HG03097 (cell line): ENCODE results near the gene DIPK1B.
"Not testable (repeated sequence)": the region's sequence is repeated elsewhere in the genome, so short reads cannot be mapped to it uniquely, and the experiment has no call there.

Source experiments
- ATAC-seq: cut with Tn5 transposase; IDR thresholded peaks from one replicate; pipeline ENCODE4 v1.9.1; 2021; ENCODE audit not compliant: unreplicated experiment, low FRiP score

Gene DIPK1B

DNA sequence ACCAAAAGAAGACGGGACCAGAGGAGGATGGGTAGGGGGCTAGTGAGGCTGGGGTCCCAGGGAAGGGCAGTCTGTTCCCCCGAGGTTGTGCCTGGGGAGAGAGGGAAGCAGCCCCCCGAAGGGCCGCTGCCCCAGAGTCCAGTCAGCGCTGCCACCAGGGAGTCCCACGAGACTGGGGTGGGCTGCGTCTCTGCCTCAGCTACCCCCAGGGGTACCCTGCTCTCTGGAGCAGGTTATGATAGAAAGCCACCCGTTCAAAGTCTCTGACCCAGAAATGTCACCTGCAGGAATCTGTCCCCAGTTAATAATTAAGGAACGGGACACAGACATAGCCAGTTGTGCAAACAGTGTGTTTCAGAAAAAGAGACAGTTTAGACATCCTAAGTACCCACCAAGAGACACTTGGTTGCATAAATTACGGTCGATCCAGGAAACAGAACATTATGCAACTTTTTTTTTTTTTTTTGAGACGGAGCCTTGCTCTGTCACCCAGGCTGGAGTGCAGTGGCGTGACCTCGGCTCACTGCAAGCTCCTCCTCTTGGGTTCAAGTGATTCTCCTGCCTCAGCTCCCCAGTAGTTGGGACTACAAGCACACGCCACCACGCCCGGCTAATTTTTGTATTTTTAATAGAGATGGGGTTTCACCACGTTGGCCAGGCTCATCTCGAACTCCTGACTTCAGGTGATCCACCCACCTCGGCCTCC lies 14.4 kb upstream of the DIPK1B start:
- ATAC-seq: no peak

DNA sequence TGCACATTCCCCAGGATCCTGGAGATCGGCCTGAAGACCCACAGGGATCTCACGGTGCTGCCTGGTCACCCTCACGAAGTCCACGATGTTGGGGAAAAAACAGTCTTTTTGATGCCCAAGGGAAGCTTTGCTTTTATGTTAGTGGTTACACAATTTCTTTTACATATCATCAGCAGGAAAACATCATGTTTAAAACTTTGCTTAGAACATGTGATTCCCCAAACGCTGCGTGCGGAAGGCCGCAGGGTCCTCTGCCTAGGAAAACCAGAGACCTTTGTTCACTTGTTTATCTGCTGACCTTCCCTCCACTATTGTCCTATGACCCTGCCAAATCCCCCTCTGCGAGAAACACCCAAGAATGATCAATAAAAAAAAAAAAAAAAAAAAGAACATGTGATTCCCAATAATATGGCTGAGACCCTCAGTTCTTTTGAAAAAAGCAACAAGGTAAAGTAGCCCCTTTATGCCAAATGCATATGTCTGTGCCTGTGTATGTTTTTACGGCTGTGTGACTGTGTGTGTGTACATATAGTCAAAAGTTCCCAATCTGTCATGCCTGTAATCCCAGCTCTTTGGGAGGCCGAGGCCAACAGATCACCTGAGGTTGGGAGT lies 13.6 kb upstream of the DIPK1B start:
- no peak for ATAC-seq

DNA sequence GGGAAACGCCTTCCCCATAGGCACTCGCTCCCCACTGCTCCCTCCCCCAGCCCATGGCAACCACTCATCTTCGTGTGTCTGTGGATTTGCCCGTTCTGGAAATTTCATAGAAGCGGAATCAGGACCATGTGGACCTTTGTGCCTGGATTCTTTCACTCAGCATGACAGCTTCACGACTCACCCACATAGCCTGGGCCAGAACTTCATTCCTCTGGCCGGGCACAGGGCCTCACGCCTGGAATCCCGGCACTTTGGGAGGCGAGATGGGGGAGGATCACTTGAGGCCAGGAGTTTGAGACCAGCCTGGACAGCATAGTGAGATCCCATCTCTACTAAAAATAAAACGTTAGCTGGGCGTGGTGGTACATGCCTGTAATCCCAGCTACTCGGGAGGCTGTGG lies 12.1 kb upstream of the DIPK1B start:
- ATAC-seq: no peak

DNA sequence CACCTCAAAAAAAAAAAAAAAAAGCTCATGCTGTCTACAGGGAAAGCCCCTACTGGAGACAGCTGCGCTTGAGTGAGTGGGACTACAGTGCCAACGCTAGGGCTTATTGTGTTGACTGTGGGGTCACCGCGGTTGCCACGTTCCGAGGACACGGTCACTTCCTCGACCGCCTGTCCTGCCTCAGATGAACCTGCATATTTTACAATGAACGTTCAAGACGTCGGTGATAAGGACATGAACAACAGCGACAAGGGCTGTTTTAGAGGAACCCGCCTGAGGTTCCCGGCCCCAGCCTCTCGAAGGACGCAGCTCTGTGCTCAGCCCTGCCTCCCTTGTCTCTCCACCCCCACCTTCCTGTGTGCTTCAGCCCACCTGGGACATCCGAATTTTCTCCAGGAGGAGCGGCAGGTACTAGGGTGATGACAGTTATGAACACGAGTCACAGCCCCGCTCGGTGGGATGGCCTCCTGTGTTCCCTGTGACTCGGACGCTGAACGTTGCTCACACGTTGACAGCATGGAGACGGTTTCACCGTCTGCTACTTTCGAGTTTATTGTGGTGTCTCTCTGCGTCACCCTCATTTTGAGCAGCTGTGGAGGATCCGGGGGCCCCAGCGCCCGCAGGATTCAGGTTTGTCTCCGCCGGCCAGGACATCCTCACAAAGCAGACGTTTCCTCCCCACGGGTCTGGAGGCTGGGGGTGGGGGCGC lies 11.3 kb upstream of the DIPK1B start:
- ATAC-seq: peak; percentile 50

DNA sequence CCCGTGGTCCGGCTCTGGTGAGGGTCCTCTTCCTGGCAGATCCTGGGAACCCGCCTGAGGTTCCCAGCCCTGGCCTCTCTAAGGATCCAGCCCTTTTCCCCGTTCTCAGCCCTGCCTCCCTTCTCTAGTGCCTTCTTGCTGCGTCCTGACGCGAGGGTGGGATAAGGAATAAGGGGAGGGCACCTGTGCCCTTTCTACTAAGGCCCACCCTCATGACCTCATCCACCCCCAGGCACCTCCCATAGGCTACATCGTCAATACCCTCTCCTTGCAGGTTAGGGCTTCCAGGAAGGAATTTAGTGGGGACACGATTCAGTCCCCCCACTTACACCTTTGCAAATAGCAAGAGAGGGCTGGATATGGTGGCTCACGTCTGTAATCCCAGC lies 10.7 kb upstream of the DIPK1B start:
- ATAC-seq: no peak

DNA sequence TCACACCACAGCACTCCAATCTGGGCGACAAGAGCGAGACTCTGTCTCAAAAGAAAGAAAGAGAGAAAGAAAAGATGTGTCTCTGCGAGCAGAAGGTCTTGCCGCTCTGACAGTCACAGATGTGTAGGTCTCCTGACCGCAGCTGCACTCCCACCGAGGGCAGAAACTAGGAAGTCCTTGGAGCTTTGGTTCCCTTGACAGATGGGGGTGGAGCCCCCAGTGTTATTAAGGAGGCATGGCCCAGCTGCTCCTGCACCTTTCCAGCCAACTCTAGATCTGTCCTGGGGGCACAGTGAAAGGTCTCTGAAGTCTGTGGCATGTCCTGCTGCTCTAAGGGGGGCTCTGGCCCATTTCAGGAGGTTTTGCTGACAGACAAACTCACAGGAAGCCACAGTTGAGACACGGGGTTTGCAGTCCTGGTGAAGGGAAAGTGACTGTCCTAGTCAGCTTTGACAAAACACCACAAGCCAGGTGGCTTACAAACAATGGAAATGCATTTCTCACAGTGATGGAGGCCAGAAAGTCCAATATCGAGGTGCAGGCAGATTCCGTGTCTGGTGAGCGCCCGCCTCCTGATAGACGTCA lies 9.0 kb upstream of the DIPK1B start:
- ATAC-seq: no peak

DNA sequence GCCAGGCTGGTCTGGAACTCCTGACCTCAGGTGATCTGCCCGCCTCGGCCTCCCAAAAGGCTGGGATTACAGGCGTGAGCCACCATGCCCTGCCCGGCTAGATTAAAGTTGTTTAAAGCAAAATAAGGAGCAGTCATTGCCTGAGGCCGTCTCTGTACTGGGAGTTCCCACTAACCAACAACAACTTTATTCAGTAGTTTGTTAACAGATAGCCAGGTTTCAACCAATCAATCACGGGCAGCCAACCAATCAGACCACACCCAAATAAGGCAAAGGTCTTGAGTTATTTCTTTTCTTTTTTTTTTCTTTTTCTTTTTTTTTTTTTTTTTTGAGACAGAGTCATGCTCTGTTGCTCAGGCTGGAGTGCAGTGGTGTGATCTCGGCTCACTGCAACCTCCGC lies 7.6 kb upstream of the DIPK1B start:
- not testable (repeated sequence) for ATAC-seq

DNA sequence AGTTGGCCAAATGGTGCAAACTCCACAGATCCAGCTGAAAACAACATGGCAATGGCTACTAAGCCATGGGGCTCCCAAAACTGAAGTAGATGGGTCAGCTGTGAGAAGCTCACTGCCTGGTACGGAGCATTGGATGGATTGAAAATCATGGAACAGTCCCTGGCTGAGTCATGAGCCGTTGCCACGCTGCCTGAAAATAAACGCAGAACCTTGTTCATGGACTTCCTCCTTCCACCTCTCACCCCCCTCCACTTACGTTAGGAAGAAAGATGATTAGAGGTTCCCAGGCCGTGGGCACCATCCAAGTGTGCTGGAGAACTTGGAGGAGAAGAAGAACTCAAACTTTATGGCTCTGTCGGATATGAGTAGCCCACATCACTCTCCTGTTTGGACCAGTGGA lies 6.8 kb upstream of the DIPK1B start:
- ATAC-seq: no peak

DNA sequence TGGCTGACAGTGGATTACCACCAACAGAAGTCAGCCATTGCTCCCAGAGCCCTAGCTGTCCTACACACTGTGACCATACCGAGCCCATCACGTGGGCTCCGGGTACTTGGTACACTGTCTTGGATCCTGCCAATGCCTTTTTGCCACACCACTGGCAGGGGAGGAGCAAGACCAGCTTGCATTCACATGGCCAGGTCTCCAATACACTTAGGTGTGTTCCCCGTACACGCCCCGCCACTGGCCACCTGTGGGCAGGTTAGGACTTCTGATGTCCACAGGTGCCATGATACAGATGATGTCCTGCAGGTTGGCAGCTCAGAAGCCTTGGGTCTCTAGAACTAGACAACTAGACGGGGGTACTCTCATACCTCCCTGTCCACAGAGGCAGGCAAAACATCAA lies 5.4 kb upstream of the DIPK1B start:
- no peak for ATAC-seq

DNA sequence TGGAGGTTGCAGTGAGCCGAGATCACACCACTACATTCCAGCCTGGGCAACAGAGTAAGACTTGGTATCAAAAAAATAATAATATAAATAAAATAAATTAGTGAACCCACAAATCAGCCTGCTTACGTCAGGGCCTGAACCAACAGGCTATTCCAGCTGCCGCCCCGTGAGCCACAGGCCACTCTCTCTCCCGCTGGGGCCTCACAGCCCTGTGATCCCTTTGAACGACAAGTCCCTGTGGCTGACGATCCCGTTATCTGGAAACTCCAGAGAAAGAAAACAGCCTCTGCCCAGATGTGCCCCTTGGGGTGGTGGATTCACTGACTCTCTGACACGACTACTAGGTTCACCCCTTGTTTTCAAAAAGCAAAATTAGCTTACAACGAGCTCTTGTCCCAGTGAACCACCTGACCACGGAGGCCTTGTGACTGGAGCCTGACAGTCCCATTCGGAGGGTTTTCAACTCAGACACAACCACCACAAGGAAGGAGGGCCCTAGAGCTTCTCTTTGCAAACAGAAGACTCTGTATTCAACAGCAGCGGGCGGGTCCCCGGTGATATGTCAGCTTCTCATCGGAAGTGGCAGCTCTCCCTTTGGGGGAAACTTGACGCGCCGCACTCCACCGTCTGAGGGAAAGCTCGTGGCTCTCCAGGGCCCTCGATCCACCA lies 4.4 kb upstream of the DIPK1B start:
- no peak for ATAC-seq

DNA sequence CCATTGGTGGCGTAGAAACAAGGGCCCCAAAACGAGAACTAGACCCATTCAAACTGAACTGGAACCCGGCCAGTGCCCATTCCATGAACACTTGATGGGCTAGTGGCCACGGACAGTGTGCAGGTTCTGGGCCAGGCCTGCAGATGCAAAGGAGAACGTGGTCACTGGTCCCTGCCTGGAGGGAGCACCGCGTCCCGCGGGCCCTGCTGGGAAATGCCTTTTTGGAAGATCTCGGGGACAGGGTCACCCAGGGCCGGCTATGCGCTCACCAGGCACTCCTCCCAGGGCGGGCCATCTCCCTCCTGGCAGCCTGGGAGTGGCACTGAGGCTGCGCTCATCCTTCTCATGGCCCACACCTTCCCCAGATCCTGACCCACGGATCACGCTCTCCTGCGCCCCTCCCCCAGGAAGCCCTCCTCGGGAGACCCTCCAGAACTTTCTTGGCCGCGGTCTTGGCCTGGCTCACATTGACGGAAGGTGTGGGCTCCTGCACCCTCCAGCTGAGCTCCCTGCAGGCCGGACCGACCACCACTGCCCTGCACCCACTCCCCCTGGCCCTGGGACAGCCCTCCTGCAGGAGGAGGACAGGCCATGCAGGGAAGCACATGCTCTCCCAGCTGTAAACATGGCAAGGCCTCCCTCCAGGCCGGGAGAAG lies 2.8 kb upstream of the DIPK1B start:
- no peak for ATAC-seq

DNA sequence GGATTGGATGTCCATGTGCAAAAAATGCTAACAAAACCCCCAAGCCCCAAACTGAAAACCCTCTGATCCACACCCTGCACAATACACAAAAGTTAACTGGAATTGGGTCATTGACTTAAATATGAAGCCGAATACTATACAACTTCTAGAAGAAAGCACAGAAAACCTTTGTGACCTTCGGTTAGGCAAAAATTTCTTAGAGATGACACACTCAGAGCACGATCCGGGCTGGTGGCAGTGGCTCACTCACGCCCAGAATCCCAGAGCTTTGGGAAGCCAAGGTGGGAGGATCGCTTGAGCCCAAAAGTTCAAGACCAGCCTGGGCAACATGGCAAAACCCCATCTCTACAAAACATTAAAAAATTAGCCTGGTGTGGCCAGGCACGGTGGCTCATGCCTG lies 1.8 kb upstream of the DIPK1B start:
- ATAC-seq: no peak

DNA sequence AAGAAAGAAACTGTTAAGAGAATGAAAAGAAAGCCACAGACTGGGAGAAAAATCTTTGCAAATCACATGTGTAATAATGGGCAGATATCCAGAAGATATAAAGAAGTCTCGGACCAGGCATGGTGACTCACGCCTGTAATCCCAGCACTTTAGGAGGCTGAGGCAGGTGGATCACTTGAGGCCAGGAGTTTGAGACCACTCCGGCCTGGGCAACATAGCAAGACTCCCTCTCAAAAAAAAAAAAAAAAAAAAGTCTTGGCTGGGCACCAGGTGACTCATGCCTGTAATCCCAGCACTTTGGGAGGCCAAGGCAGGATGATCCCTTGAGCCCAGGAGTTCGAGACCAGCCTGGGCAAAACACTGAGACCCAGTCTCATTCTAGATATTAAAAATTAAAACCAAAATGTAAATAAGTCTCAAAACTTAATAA lies 1.1 kb upstream of the DIPK1B start:
- ATAC-seq: not testable (repeated sequence)

DNA sequence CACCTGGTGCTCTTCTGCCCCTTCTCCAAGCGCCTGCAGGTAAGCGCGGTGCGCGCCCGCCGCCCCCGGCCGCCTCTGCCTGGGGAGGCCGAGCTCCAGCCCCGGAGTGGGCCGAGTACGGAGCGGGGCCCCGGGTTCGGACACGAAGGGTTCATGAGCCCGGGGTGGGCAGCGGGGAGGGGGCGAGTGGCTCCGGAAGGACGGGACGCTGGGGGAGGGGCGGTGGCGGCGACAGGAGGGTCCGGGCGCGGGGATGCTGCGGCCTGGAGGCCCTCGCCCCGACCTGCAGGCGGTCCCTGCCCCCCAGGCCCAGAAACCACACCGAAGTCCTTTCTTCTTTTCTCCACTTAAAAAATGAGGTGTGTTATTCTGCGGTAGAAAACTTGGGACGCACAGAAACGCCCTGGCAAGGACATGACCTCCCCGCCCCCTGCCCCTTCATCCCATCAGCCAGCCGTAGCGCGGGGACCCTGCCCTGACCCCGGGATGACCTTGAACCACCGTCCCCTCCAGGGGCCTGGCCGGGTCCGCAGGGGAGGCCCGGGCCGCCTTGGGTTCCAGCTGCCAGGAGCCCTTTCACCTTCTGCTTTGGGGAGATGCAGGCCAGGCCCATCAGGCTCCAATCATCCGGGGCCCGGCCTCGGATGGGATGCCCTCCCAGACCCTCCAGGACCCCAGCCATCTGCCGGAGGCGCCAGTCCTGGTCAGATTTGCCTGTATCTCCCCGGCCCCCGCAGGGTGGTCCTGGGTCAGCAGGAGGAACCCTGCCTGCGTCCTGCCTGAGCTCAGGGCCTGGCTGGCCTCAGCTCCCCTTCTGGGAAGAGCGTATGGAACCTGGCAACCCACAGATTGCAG lies 545 bp downstream of the DIPK1B start:
- no peak for ATAC-seq

DNA sequence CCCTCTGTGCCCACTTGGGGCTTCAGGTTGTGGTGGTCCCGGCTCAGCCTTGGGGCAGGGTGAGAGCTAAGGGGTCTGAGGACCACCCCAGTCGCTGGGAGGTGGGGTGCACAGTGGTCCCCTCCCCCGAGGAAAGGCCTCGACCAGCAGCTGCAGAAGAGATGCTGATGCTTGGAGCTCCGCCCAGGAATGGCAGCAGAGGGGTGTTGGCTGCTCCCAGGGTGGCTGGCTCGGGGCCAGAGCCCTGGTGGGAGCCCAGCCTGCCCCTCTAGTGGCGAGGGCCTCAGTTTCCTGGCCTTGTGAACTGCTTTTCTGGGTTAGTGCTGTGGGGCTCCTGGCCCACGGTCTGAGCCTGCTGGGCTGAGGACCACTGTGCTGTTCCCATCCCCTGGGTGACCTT lies 1.2 kb downstream of the DIPK1B start:
- no peak for ATAC-seq

DNA sequence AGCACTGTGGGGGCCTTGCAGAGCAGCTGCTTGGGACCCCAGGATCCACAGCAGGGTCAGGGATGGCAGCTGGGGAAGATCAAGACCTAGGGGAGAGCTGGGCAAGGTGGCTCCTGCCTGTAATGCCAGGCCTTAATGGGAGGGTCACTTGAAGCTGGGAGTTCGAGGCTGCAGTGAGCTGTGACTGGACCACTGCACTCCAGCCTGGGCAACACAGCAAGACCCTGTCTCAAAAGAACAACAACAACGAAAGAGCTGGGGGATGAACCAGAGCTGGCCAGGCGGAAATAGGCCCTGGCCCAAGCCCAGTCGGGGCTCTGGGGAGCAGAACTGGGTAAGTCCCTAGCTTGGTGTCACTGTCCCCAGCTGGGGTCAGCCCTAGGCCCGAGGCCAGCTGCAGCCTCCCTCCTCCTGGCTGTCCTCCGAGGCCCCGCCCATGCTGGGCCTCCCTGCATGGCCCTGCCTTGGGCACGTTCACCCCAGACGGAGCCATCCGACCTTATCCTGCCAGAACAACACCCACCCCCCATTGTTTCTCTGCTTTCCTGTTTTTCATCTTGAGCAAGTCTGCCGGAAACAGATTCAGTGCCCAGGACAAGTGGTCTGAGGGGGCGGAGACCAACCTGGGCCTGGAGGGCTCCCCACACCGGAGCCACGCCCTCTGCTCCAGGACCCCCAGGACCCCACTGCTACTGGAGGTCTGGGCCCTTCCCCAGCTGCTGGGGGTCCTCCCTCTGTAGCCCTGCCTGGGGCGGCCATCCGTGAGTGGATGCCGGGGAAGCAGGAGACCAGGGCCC lies 1.9 kb downstream of the DIPK1B start:
- no peak for ATAC-seq

DNA sequence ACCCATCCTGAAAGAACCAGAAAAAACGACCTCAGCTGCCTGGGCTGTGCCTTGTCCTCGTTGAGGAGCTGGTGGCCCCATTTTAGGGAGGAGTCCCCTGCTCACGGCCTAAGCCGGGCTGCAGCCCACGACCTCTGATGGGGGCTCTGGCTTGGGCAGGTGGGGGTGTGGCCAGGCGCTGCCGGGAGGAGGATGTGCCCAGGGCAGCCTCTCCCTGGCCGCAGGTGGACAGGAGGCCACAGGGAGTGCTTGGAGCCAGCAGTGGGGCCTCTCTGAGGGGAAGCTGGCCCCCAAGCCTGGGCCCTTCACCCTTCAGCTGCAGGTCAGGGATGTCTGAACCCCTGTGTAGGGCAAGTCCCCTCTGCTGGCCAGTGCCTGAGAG lies 2.5 kb downstream of the DIPK1B start:
- no peak for ATAC-seq

DNA sequence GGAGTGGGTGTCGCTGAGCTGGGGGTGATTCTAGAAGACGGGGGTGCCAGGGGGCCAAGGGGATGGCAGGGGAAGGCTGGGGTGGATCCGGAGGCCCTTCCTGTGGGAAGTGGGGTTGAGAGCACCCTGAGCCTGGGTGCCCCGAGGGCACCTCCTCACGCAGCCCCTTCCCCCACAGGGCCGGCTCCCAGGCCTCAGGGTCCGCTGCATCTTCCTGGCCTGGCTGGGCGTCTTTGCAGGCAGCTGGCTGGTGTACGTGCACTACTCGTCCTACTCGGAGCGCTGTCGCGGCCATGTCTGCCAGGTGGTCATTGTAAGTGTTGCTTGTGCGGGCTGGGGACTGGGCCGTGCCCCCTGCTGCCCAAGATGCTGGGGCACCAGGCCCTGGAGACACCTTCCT lies 5.0 kb downstream of the DIPK1B start:
- no peak for ATAC-seq
